HepG2 (cell line): Measurements from ENCODE around the gene ATE1. TPM values are rescaled to one million over a fixed set of nuclear protein-coding genes. Genes with fewer than 3 reads are reported as not detected.

Experiments used
- ARID2 ChIP-seq: sonication (generic); formaldehyde crosslinking; IDR thresholded peaks from 2 replicates; pipeline ENCODE4 v1.8.1; 2022; ENCODE audit warnings: mild to moderate bottlenecking, missing genetic modification reagents, borderline replicate concordance
- BHLHE40 ChIP-seq: IDR thresholded peaks from 2 replicates; pipeline ENCODE4 v1.6.1; 2011; ENCODE audit warnings: low read length, improper control_type of control experiment
- DPF2 ChIP-seq: sonication (generic); formaldehyde crosslinking; IDR thresholded peaks from 2 replicates; pipeline ENCODE4 v1.4.0; 2020; ENCODE audit warnings: mild to moderate bottlenecking, low read depth, missing genetic modification reagents, borderline replicate concordance
- IRF2 ChIP-seq: IDR thresholded peaks from 2 replicates; pipeline ENCODE4 v1.6.1; 2018; ENCODE audit warnings: missing genetic modification reagents, missing compliant biosample characterization
- JDP2 ChIP-seq: sonication (generic); formaldehyde crosslinking; IDR thresholded peaks from 2 replicates; pipeline ENCODE4 v1.8.1; 2022; ENCODE audit warnings: missing genetic modification reagents, borderline replicate concordance
- U2AF1 ChIP-seq: fragments of 200-400 bp; formaldehyde crosslinking; optimal IDR thresholded peaks from 2 replicates; pipeline ENCODE3; 2017; ENCODE audit warnings: mild to moderate bottlenecking, low read depth, low read length
- ZIK1 ChIP-seq: sonication (generic); formaldehyde crosslinking; IDR thresholded peaks from 2 replicates; pipeline ENCODE4 v1.5.0; 2020; ENCODE audit warnings: mild to moderate bottlenecking, low read depth, missing genetic modification reagents, borderline replicate concordance
- ZMYM4 ChIP-seq: sonication (generic); formaldehyde crosslinking; IDR thresholded peaks from 2 replicates; pipeline ENCODE4 v1.8.1; 2023; ENCODE audit warnings: mild to moderate bottlenecking, missing genetic modification reagents
- ZNF543 ChIP-seq: sonication (generic); formaldehyde crosslinking; IDR thresholded peaks from 2 replicates; pipeline ENCODE4 v1.4.0; 2020; ENCODE audit warnings: mild to moderate bottlenecking, missing genetic modification reagents
- ZNF777 ChIP-seq: sonication (generic); formaldehyde crosslinking; IDR thresholded peaks from 2 replicates; pipeline ENCODE4 v1.4.0; 2020; ENCODE audit warnings: missing genetic modification reagents
- polyA plus RNA-seq, 8 experiments: library from polyadenylated mRNA; depleted of rRNA in 3 of 8; stranded (reverse) in 7 of 8; unstranded in 1 of 8; fragments of >200 nt; fragmentation: Illumina TruSeq in 4 of 8; extraction: Trizol in 4 of 8; gene quantifications; 2 replicates each; pipeline versions ENCODE4 v1.2.1 to v1.2.3, GENCODE V29; 2011 to 2016; ENCODE audit warnings: low read depth in 4 of 8, missing spikeins in 1 of 8, mixed read lengths in 1 of 8; ENCODE audit not compliant: insufficient read depth in 1 of 8
- total RNA-seq, 5 experiments: library from RNA; depleted of rRNA; stranded (reverse); fragments of >200 nt; fragmentation: Illumina TruSeq; extraction: Trizol; gene quantifications; 2 replicates each; pipeline ENCODE4 v1.2.3, GENCODE V29; 2016; ENCODE audit warnings: low read depth in 1 of 5
- TF ChIP-seq, protein P1 (sequence below): sonication (generic); formaldehyde crosslinking; IDR thresholded peaks from 2 replicates; pipeline ENCODE4 v1.8.1; 2023; ENCODE audit warnings: missing genetic modification reagents, mild to moderate bottlenecking, borderline replicate concordance
- TF ChIP-seq, protein P2 (sequence below): sonication (generic); formaldehyde crosslinking; IDR thresholded peaks from 2 replicates; pipeline ENCODE4; 2020; ENCODE audit warnings: missing genetic modification reagents, mild to moderate bottlenecking, borderline replicate concordance
- TF ChIP-seq, protein P3 (sequence below): sonication (generic); formaldehyde crosslinking; IDR thresholded peaks from 2 replicates; pipeline ENCODE4 v1.5.0; 2020; ENCODE audit warnings: missing genetic modification reagents
- TF ChIP-seq, protein P4 (sequence below): sonication (generic); formaldehyde crosslinking; IDR thresholded peaks from 2 replicates; pipeline ENCODE4 v1.8.0; 2022; ENCODE audit warnings: mild to moderate bottlenecking, missing genetic modification reagents; ENCODE audit not compliant: insufficient replicate concordance
- TF ChIP-seq, protein P5 (sequence below): sonication (generic); formaldehyde crosslinking; IDR thresholded peaks from 2 replicates; pipeline ENCODE4 v1.5.0; 2020; ENCODE audit warnings: mild to moderate bottlenecking, missing genetic modification reagents
- TF ChIP-seq, protein P6 (sequence below): sonication (generic); formaldehyde crosslinking; IDR thresholded peaks from 2 replicates; pipeline ENCODE4 v1.4.0; 2020; ENCODE audit warnings: missing genetic modification reagents, mild to moderate bottlenecking, borderline replicate concordance

Gene ATE1
- total and polyA plus RNA-seq, 2 of the 13 experiments (the other 11 are each of a cell fraction or from before 2014, with no cell fraction given) = 17.5 to 42.2 TPM

DNA sequence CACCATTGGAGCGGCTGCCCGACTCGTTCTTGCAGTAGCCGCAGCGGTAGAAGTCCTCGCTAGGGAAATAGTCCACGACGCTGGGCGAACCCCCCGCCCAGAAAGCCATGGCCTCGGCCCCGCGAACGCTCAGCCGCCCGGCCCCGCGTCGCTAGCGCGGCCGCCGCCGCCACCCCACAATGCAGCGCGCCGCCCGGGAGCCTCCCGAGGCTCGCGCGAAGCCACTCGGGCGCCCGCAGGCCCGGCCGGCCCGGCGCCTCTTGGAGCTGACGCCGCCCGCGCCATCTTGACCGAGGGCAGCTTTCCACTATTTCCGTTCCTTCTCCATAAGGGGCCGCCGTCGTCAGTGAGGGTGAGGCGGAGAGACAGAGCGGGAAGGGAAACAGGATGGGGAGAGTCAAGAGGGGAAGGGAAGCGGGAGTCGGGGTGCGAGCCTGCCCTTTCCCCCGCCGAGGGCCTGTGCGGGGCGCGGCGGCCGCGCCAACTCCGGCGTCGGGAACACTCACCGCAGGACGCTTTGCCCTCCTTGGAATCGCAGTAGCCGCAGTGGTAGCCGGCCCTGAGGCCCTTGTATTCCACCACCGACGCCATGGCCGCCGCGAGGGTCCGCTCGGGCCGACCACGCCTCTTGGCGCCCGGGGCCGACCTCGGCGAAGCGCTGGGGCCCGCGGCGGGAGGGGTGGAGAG lies at the start of gene ATE1 (continued):
- TF ChIP-seq, protein P1, sequence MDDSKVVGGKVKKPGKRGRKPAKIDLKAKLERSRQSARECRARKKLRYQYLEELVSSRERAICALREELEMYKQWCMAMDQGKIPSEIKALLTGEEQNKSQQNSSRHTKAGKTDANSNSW = no peak
- TF ChIP-seq IRF2 (CRISPR knock-in tag) (peak; percentile 42; the same call in 1 of the 2 replicates), JDP2 (no peak), BHLHE40 (no peak), ARID2 (CRISPR knock-in tag) (no peak), ZNF543 (CRISPR knock-in tag) (peak; percentile 46; the same call in 1 of the 2 replicates), ZMYM4 (CRISPR knock-in tag) (peak; percentile 31; the same call in 1 of the 2 replicates), ZNF777 (CRISPR knock-in tag) (peak; percentile 79), ZIK1 (no peak), U2AF1 (no peak), DPF2 (CRISPR knock-in tag) (no peak)
- TF ChIP-seq, protein P2, sequence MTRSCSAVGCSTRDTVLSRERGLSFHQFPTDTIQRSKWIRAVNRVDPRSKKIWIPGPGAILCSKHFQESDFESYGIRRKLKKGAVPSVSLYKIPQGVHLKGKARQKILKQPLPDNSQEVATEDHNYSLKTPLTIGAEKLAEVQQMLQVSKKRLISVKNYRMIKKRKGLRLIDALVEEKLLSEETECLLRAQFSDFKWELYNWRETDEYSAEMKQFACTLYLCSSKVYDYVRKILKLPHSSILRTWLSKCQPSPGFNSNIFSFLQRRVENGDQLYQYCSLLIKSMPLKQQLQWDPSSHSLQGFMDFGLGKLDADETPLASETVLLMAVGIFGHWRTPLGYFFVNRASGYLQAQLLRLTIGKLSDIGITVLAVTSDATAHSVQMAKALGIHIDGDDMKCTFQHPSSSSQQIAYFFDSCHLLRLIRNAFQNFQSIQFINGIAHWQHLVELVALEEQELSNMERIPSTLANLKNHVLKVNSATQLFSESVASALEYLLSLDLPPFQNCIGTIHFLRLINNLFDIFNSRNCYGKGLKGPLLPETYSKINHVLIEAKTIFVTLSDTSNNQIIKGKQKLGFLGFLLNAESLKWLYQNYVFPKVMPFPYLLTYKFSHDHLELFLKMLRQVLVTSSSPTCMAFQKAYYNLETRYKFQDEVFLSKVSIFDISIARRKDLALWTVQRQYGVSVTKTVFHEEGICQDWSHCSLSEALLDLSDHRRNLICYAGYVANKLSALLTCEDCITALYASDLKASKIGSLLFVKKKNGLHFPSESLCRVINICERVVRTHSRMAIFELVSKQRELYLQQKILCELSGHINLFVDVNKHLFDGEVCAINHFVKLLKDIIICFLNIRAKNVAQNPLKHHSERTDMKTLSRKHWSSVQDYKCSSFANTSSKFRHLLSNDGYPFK = 0 out of 2 replicates have a peak, but pooled peaks have one; percentile 60
- TF ChIP-seq, protein P3, sequence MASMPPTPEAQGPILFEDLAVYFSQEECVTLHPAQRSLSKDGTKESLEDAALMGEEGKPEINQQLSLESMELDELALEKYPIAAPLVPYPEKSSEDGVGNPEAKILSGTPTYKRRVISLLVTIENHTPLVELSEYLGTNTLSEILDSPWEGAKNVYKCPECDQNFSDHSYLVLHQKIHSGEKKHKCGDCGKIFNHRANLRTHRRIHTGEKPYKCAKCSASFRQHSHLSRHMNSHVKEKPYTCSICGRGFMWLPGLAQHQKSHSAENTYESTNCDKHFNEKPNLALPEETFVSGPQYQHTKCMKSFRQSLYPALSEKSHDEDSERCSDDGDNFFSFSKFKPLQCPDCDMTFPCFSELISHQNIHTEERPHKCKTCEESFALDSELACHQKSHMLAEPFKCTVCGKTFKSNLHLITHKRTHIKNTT = no peak
- TF ChIP-seq, protein P4, sequence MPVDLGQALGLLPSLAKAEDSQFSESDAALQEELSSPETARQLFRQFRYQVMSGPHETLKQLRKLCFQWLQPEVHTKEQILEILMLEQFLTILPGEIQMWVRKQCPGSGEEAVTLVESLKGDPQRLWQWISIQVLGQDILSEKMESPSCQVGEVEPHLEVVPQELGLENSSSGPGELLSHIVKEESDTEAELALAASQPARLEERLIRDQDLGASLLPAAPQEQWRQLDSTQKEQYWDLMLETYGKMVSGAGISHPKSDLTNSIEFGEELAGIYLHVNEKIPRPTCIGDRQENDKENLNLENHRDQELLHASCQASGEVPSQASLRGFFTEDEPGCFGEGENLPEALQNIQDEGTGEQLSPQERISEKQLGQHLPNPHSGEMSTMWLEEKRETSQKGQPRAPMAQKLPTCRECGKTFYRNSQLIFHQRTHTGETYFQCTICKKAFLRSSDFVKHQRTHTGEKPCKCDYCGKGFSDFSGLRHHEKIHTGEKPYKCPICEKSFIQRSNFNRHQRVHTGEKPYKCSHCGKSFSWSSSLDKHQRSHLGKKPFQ = peak; percentile 45
- TF ChIP-seq, protein P5, sequence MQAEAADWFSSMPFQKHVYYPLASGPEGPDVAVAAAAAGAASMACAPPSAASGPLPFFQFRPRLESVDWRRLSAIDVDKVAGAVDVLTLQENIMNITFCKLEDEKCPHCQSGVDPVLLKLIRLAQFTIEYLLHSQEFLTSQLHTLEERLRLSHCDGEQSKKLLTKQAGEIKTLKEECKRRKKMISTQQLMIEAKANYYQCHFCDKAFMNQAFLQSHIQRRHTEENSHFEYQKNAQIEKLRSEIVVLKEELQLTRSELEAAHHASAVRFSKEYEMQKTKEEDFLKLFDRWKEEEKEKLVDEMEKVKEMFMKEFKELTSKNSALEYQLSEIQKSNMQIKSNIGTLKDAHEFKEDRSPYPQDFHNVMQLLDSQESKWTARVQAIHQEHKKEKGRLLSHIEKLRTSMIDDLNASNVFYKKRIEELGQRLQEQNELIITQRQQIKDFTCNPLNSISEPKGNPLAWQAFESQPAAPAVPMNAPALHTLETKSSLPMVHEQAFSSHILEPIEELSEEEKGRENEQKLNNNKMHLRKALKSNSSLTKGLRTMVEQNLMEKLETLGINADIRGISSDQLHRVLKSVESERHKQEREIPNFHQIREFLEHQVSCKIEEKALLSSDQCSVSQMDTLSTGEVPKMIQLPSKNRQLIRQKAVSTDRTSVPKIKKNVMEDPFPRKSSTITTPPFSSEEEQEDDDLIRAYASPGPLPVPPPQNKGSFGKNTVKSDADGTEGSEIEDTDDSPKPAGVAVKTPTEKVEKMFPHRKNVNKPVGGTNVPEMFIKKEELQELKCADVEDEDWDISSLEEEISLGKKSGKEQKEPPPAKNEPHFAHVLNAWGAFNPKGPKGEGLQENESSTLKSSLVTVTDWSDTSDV = no peak
- TF ChIP-seq, protein P6, sequence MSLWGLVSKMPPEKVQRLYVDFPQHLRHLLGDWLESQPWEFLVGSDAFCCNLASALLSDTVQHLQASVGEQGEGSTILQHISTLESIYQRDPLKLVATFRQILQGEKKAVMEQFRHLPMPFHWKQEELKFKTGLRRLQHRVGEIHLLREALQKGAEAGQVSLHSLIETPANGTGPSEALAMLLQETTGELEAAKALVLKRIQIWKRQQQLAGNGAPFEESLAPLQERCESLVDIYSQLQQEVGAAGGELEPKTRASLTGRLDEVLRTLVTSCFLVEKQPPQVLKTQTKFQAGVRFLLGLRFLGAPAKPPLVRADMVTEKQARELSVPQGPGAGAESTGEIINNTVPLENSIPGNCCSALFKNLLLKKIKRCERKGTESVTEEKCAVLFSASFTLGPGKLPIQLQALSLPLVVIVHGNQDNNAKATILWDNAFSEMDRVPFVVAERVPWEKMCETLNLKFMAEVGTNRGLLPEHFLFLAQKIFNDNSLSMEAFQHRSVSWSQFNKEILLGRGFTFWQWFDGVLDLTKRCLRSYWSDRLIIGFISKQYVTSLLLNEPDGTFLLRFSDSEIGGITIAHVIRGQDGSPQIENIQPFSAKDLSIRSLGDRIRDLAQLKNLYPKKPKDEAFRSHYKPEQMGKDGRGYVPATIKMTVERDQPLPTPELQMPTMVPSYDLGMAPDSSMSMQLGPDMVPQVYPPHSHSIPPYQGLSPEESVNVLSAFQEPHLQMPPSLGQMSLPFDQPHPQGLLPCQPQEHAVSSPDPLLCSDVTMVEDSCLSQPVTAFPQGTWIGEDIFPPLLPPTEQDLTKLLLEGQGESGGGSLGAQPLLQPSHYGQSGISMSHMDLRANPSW (CRISPR knock-in tag) = no peak; the same call in 1 of the 2 replicates
